HepG2 (cell line): Measurements from ENCODE around the gene NOM1. TPM values are rescaled to one million over a fixed set of nuclear protein-coding genes. Genes with fewer than 3 reads are reported as not detected.

Experiments
- ARID4A ChIP-seq: sonication (generic); formaldehyde crosslinking; IDR thresholded peaks from 2 replicates; pipeline ENCODE4 v1.5.0; 2020; ENCODE audit warnings: mild to moderate bottlenecking, missing genetic modification reagents, borderline replicate concordance
- ARNT2 ChIP-seq: sonication (generic); formaldehyde crosslinking; IDR thresholded peaks from 2 replicates; pipeline ENCODE4 v1.8.0; 2022; ENCODE audit warnings: mild to moderate bottlenecking, low read depth, missing genetic modification reagents, moderate library complexity
- CHD2 ChIP-seq: IDR thresholded peaks from 2 replicates; pipeline ENCODE4 v1.6.1; 2011; ENCODE audit warnings: low read depth, low read length, improper control_type of control experiment
- CREM ChIP-seq, 2 experiments: sonication (generic) in 1 of 2; formaldehyde crosslinking in 1 of 2; IDR thresholded peaks; 2 replicates each; pipeline versions ENCODE4 v1.4.0 to v1.6.1; 2016 to 2020; ENCODE audit warnings: antibody characterized with exemption in 1 of 2, mild to moderate bottlenecking in 1 of 2, missing genetic modification reagents in 1 of 2
- FOXK1 ChIP-seq: sonication (generic); formaldehyde crosslinking; IDR thresholded peaks from 2 replicates; pipeline ENCODE4 v1.4.0; 2020; ENCODE audit warnings: low read depth, missing genetic modification reagents, borderline replicate concordance
- HIC2 ChIP-seq: sonication (generic); formaldehyde crosslinking; IDR thresholded peaks from 2 replicates; pipeline ENCODE4 v1.9.0; 2022; ENCODE audit warnings: low read depth, missing genetic modification reagents
- HIVEP1 ChIP-seq: sonication (generic); formaldehyde crosslinking; IDR thresholded peaks from 2 replicates; pipeline ENCODE4 v1.4.0; 2020; ENCODE audit warnings: mild to moderate bottlenecking, missing genetic modification reagents
- LCORL ChIP-seq, 2 experiments: fragments of 450-650 bp in 1 of 2; sonication (generic) in 1 of 2; formaldehyde crosslinking in 1 of 2; IDR thresholded peaks; 2 replicates each; pipeline versions ENCODE4 v1.5.0 to v1.6.1; 2017 to 2020; ENCODE audit warnings: antibody characterized with exemption in 1 of 2, missing genetic modification reagents in 1 of 2
- MAFG ChIP-seq: sonication (generic); formaldehyde crosslinking; IDR thresholded peaks from 2 replicates; pipeline ENCODE4 v1.5.1; 2020; ENCODE audit warnings: mild to moderate bottlenecking, missing genetic modification reagents
- MYC ChIP-seq: sonication (generic); formaldehyde crosslinking; IDR thresholded peaks from 2 replicates; pipeline ENCODE4 v1.9.0; 2021; ENCODE audit warnings: missing genetic modification reagents, borderline replicate concordance
- NFKBIZ ChIP-seq: IDR thresholded peaks from 2 replicates; pipeline ENCODE4 v1.6.1; 2018; ENCODE audit warnings: missing genetic modification reagents, missing compliant biosample characterization
- PATZ1 ChIP-seq: sonication (generic); formaldehyde crosslinking; IDR thresholded peaks from 2 replicates; pipeline ENCODE4 v1.4.0; 2020; ENCODE audit warnings: missing genetic modification reagents
- SKI ChIP-seq: fragments of 450-650 bp; IDR thresholded peaks from one replicate; pipeline ENCODE4 v1.6.1; 2018; ENCODE audit warnings: mild to moderate bottlenecking; ENCODE audit not compliant: partially characterized antibody
- SRF ChIP-seq: IDR thresholded peaks from 2 replicates; pipeline ENCODE4 v1.6.1; 2011; ENCODE audit warnings: mild to moderate bottlenecking, low read depth, low read length, moderate library complexity
- ZBTB49 ChIP-seq: sonication (generic); formaldehyde crosslinking; IDR thresholded peaks from 2 replicates; pipeline ENCODE4 v1.4.0; 2020; ENCODE audit warnings: missing genetic modification reagents, borderline replicate concordance
- ZNF296 ChIP-seq: sonication (generic); formaldehyde crosslinking; conservative IDR thresholded peaks from 2 replicates; pipeline ENCODE4 v1.5.0; 2020; ENCODE audit warnings: mild to moderate bottlenecking, missing genetic modification reagents
- polyA plus RNA-seq, 8 experiments: library from polyadenylated mRNA; depleted of rRNA in 3 of 8; stranded (reverse) in 7 of 8; unstranded in 1 of 8; fragments of >200 nt; fragmentation: Illumina TruSeq in 4 of 8; extraction: Trizol in 4 of 8; gene quantifications; 2 replicates each; pipeline versions ENCODE4 v1.2.1 to v1.2.3, GENCODE V29; 2011 to 2016; ENCODE audit warnings: low read depth in 4 of 8, missing spikeins in 1 of 8, mixed read lengths in 1 of 8; ENCODE audit not compliant: insufficient read depth in 1 of 8
- total RNA-seq, 5 experiments: library from RNA; depleted of rRNA; stranded (reverse); fragments of >200 nt; fragmentation: Illumina TruSeq; extraction: Trizol; gene quantifications; 2 replicates each; pipeline ENCODE4 v1.2.3, GENCODE V29; 2016; ENCODE audit warnings: low read depth in 1 of 5

NOM1 gene
- total and polyA plus RNA-seq, 2 of the 13 experiments (the other 11 are each of a cell fraction or from before 2014, with no cell fraction given), result 14.2 to 26.2 TPM

- TF ChIP-seq ARID4A (CRISPR knock-in tag) (peak; percentile 16; the same call in 1 of the 2 replicates), CREM (IDR thresholded peaks at IDR 0.05) (peak; percentile 62; the same call in 1 of the 2 replicates), CREM (CRISPR knock-in tag; IDR thresholded peaks at IDR 0.05) (no peak), LCORL (IDR thresholded peaks at IDR 0.05) (no peak), LCORL (CRISPR knock-in tag; IDR thresholded peaks at IDR 0.05) (0 out of 2 replicates have a peak, but pooled peaks have one; percentile 29), SKI (peak; percentile 43), HIVEP1 (CRISPR knock-in tag) (no peak), HIC2 (CRISPR knock-in tag) (no peak), MAFG (CRISPR knock-in tag) (no peak), PATZ1 (CRISPR knock-in tag) (peak; percentile 27; the same call in 1 of the 2 replicates), ZBTB49 (CRISPR knock-in tag) (no peak), ZNF296 (CRISPR knock-in tag) (peak; percentile 80; the same call in 1 of the 2 replicates), ARNT2 (CRISPR knock-in tag) (0 out of 2 replicates have a peak, but pooled peaks have one; percentile 11), CHD2 (no peak), FOXK1 (CRISPR knock-in tag) (peak; percentile 75; the same call in 1 of the 2 replicates), SRF (no peak), NFKBIZ (CRISPR knock-in tag) (peak; percentile 38; the same call in 1 of the 2 replicates), MYC (CRISPR knock-in tag) (no peak; the same call in 1 of the 2 replicates)
These were observed 62.0 kb downstream of the NOM1 start (continued) for GRCh38 chr7:157011333-157012112.
